CD14-positive monocyte (primary cell): ENCODE measurements around the gene MNDA. TPM values are rescaled to one million over a fixed set of nuclear protein-coding genes. Genes with fewer than 3 reads are reported as not detected.
A peak's percentile ranks its signal among the peaks of the same experiment; 100 is the strongest.

Source experiments
- DNase-seq, 3 donors: peaks; one replicate each; pipeline ENCODE4 v3.0.0-alpha.2; 2011 to 2022
- H2AFZ ChIP-seq: 2 replicates; pipeline ENCODE4 v1.6.0; 2012; ENCODE audit warnings: mild to moderate bottlenecking, low read depth, low read length, inconsistent platforms; ENCODE audit not compliant: insufficient read depth, poor library complexity, severe bottlenecking
- H3K27ac ChIP-seq, 2 donors: 1 replicate in 1 of 2; 2 replicates in 1 of 2; pipeline ENCODE4 v1.5.1; 2012 to 2013; ENCODE audit warnings: low read length in 2 of 2, control low read depth in 1 of 2, inconsistent platforms in 1 of 2, low read depth in 1 of 2, mild to moderate bottlenecking in 1 of 2
- H3K27me3 ChIP-seq, 2 donors: one replicate each; pipeline versions ENCODE4 v1.6.0 to v1.6.1; 2011 to 2013; ENCODE audit warnings: low read length in 2 of 2; ENCODE audit not compliant: control insufficient read depth in 2 of 2, insufficient read depth in 2 of 2
- H3K36me3 ChIP-seq, 2 donors: replicated peaks in 1 of 2; 1 replicate in 1 of 2; 2 replicates in 1 of 2; pipeline versions ENCODE4 v1.5.1 to v1.6.1; 2012 to 2013; ENCODE audit warnings: low read length in 2 of 2, control low read depth in 1 of 2, inconsistent platforms in 1 of 2, mild to moderate bottlenecking in 1 of 2; ENCODE audit not compliant: insufficient read depth in 2 of 2, control insufficient read depth in 1 of 2
- H3K4me1 ChIP-seq, 2 donors: 1 replicate in 1 of 2; 2 replicates in 1 of 2; pipeline versions ENCODE4 v1.5.1 to v1.6.1; 2012 to 2013; ENCODE audit warnings: low read length in 2 of 2, control low read depth in 1 of 2, inconsistent platforms in 1 of 2, mild to moderate bottlenecking in 1 of 2, moderate library complexity in 1 of 2; ENCODE audit not compliant: insufficient read depth in 2 of 2, control insufficient read depth in 1 of 2
- H3K4me2 ChIP-seq: replicated peaks from 2 replicates; pipeline ENCODE3; 2012; ENCODE audit warnings: low read length, moderate library complexity, mild to moderate bottlenecking; ENCODE audit not compliant: poor library complexity, severe bottlenecking; ENCODE audit errors: extremely low read depth
- H3K4me3 ChIP-seq, 3 experiments: fragments of 200-600 bp in 1 of 3; sonication (generic) in 1 of 3; replicated peaks in 1 of 3; 1 replicate in 2 of 3; 2 replicates in 1 of 3; pipeline ENCODE4 v1.5.1; 2011 to 2013; ENCODE audit warnings: low read length in 3 of 3, mild to moderate bottlenecking in 3 of 3, control low read depth in 2 of 3, low read depth in 2 of 3, inconsistent platforms in 1 of 3, moderate library complexity in 1 of 3
- H3K79me2 ChIP-seq: 2 replicates; pipeline ENCODE4 v1.6.0; 2012; ENCODE audit warnings: mild to moderate bottlenecking, control low read depth, inconsistent platforms, low read length, moderate library complexity; ENCODE audit not compliant: insufficient read depth
- H3K9ac ChIP-seq: 2 replicates; pipeline ENCODE4 v1.6.0; 2017; ENCODE audit warnings: low read length, mild to moderate bottlenecking; ENCODE audit not compliant: insufficient read depth, poor library complexity, severe bottlenecking
- H3K9me3 ChIP-seq, 2 donors: replicated peaks in 1 of 2; 1 replicate in 1 of 2; 2 replicates in 1 of 2; pipeline versions ENCODE4 v1.5.1 to v1.6.1; 2012 to 2013; ENCODE audit warnings: low read length in 2 of 2, control low read depth in 1 of 2; ENCODE audit not compliant: control insufficient read depth in 1 of 2, insufficient read depth in 1 of 2
- H4K20me1 ChIP-seq: 2 replicates; pipeline ENCODE4 v1.6.0; 2012; ENCODE audit warnings: mild to moderate bottlenecking, low read length, control low read depth, moderate library complexity; ENCODE audit not compliant: insufficient read depth
- H3K27ac Mint-ChIP-seq, 7 donors: one replicate each; pipeline ENCODE4 v1.8.0; 2020; ENCODE audit warnings: mild to moderate bottlenecking in 7 of 7, mixed read lengths in 7 of 7, moderate library complexity in 6 of 7, inconsistent platforms in 2 of 7
- H3K27me3 Mint-ChIP-seq, 3 donors: one replicate each; pipeline ENCODE4 v1.8.0; 2021 to 2022; ENCODE audit warnings: low read depth in 3 of 3, mild to moderate bottlenecking in 3 of 3, mixed read lengths in 3 of 3, moderate library complexity in 3 of 3, inconsistent platforms in 1 of 3
- H3K36me3 Mint-ChIP-seq, 2 donors: one replicate each; pipeline ENCODE4 v1.8.0; 2020; ENCODE audit warnings: mixed read lengths in 2 of 2, inconsistent platforms in 1 of 2, mild to moderate bottlenecking in 1 of 2
- H3K4me1 Mint-ChIP-seq: one replicate; pipeline ENCODE4 v1.8.0; 2020; ENCODE audit warnings: mild to moderate bottlenecking, mixed read lengths
- H3K4me3 Mint-ChIP-seq, 2 donors: one replicate each; pipeline ENCODE4 v1.8.0; 2020; ENCODE audit warnings: mild to moderate bottlenecking in 2 of 2, mixed read lengths in 2 of 2, moderate library complexity in 1 of 2
- H3K9me3 Mint-ChIP-seq, 7 donors: one replicate each; pipeline ENCODE4 v1.8.0; 2020 to 2022; ENCODE audit warnings: mixed read lengths in 7 of 7, mild to moderate bottlenecking in 6 of 7, moderate library complexity in 6 of 7, inconsistent platforms in 2 of 7
- CTCF ChIP-seq: fragments of 200-600 bp; IDR thresholded peaks from one replicate; pipeline ENCODE4 v1.8.0; 2022; ENCODE audit warnings: antibody characterized with exemption, mild to moderate bottlenecking
- WGBS: methylation state at CpG from one replicate; pipeline ENCODE4 v1.1.5; 2013; ENCODE audit warnings: missing lambda C conversion rate; ENCODE audit not compliant: insufficient coverage; 5-methylcytosine and 5-hydroxymethylcytosine counted together
- intact Hi-C, 2 donors: fragments of 100-400 bp; cut with micrococcal nuclease; formaldehyde crosslinking; loops; one replicate each; pipeline versions ENCODE4 v1.15.0 to v1.15.1; 2023
- polyA plus RNA-seq, 3 donors: library from polyadenylated mRNA; depleted of rRNA in 1 of 3; unstranded in 2 of 3; stranded (reverse) in 1 of 3; fragments of 300-500 nt in 2 of 3; fragments of >200 nt in 1 of 3; fragmentation: Illumina TruSeq in 2 of 3; gene quantifications; 1 replicate in 2 of 3; 2 replicates in 1 of 3; pipeline ENCODE4 v1.2.3, GENCODE V29; 2012 to 2021

The MNDA gene
- polyA plus RNA-seq, 3 donors = 365 to 1,917 (median 1,418) TPM

- no peak overlapping the region for H3K9ac ChIP-seq
- Mint-ChIP-seq H3K36me3 (peaks cover 1 to 3% of the 10 kb centered on the region in 2 donors), H3K9me3 (no peaks in the 10 kb centered on the region), H3K27me3 (no peaks in the 10 kb centered on the region), H3K27ac (peak overlapping the region in 1 of 7 donors; percentile 66), H3K4me1 (peaks cover 85% of the 10 kb centered on the region), H3K4me3 (no peak overlapping the region)
- no peak for TF ChIP-seq CTCF
- no peaks in the 10 kb centered on the region for H3K9me3 ChIP-seq
- no peaks in the 10 kb centered on the region for H4K20me1 ChIP-seq
- peaks cover 72% of the 10 kb centered on the region for H3K79me2 ChIP-seq
- WGBS = no CpG with 5 or more reads among the region's 1 CpG
- no peaks in the 10 kb centered on the region for H3K27me3 ChIP-seq
- no peak overlapping the region for H3K4me2 ChIP-seq
- intact Hi-C loops = no loop called here
- peak overlapping the region in 1 of 2 donors; percentile 85 for H3K27ac ChIP-seq
- no peaks in the 10 kb centered on the region for H3K36me3 ChIP-seq
- H2AFZ ChIP-seq = no peak overlapping the region
- DNase-seq = no peak
- H3K4me3 ChIP-seq = no peak overlapping the region
- peaks cover 87% of the 10 kb centered on the region in 2 donors for H3K4me1 ChIP-seq
These were observed 16.2 kb upstream of the MNDA start for GRCh38 chr1:158814970-158815369.

GRCh38 chr1:158818560-158818959 is 12.6 kb upstream of the MNDA start:
- Histone ChIP-seq H3K4me2 (peak overlapping the region; percentile 56), H3K9ac (no peak overlapping the region), H3K4me1 (peaks cover 60 to 64% of the 10 kb centered on the region in 2 donors), H3K79me2 (peaks cover 47% of the 10 kb centered on the region), H3K27ac (peak overlapping the region; percentile 50 to 83), H3K9me3 (no peaks in the 10 kb centered on the region), H4K20me1 (no peaks in the 10 kb centered on the region), H3K36me3 (no peaks in the 10 kb centered on the region), H3K27me3 (no peaks in the 10 kb centered on the region), H3K4me3 (peak overlapping the region in 1 of 3 experiments; percentile 41), H2AFZ (no peak overlapping the region)
- peak; percentile 22 to 70 (median 50) for DNase-seq
- Mint-ChIP-seq H3K4me3 (peak overlapping the region in 1 of 2 donors; percentile 71), H3K27me3 (no peaks in the 10 kb centered on the region), H3K36me3 (peaks cover 8 to 10% of the 10 kb centered on the region in 2 donors), H3K4me1 (peaks cover 69% of the 10 kb centered on the region), H3K27ac (peak overlapping the region; percentile 84 to 95 (median 92)), H3K9me3 (no peaks in the 10 kb centered on the region)
- WGBS = 0% methylated on average over 1 of the region's 1 CpG
- no peak for TF ChIP-seq CTCF
- intact Hi-C loops = no loop called here
